ENCODE measurements around the gene TMEM45A.
"Not testable (repeated sequence)": the region's sequence is repeated elsewhere in the genome, so short reads cannot be mapped to it uniquely, and the experiment has no call there.

Gene TMEM45A

DNA sequence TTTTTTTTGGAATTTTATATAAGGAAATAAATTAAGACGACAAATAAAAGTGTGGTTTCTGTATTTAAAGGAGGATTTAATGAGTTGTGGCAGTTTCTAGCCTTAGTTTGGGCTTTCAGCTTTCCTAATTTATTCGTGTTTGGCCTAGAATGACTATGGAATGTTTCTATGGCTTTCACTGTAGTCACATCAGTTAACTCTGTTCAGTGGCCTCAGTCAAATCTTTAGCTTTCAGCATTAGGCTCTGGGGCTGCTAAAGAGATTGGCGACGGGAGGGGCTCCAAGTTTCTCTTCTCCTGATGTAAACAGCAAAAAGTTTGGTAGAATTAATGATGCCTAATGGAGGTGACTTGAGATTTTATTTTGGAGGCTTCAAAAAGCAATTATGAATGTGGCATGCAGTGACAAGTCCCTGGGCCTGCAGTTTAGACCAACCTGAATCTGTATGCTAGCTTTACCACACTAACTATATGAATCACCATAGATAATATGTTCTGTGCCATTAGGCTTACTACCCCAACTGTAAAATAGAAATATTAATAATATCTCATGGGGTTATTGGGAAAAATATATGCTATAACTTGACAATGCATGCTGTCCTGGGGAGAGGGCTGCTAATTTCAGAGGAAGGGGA lies 69.9 kb downstream of the TMEM45A start:
- Mint-ChIP-seq H3K36me3 (ENCODE audit: low read depth) (no peaks in the 10 kb centered on the region), H3K4me3 (no peak overlapping the region), H3K27me3 (ENCODE audit: low read depth) (no peaks in the 10 kb centered on the region), H3K27ac (no peak overlapping the region), H3K4me1 (ENCODE audit: low read depth) (no peaks in the 10 kb centered on the region), H3K9me3 (no peaks in the 10 kb centered on the region)

- Mint-ChIP-seq H3K27ac (no peak overlapping the region), H3K4me3 (no peak overlapping the region), H3K4me1 (ENCODE audit: low read depth) (no peaks in the 10 kb centered on the region)
These were observed 70.8 kb downstream of the TMEM45A start for GRCh38 chr3:100563228-100563627.

DNA sequence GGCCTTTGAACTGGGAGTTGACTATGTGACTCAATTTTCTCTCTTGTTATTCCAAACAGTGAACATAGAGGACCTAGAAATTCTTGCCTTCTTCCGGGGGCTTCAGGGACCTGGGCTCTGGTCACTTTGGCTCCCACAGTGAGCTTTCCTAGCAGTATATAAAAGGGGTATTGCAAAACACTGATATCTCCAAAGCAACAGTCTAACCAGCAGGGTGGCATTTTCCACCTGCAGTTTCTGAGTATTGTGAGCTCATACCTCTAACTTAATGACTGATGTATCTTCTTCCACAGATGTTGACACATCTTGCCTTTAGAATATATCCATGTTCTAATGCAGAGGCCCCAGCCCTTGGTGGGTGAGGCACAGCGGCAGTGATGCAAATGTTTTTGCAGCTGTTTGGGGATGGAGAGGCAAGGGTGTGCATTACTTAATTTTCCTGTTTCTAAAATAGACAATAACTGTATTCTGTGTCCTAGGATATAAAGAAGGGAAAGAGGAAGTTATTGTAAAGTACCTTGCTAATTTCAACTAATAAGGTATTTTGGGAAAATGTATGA lies 71.3 kb downstream of the TMEM45A start:
- H3K9me3 Mint-ChIP-seq, result no peaks in the 10 kb centered on the region
- no peaks in the 10 kb centered on the region for H3K36me3 Mint-ChIP-seq (ENCODE audit: low read depth)
- H3K27ac Mint-ChIP-seq, result no peak overlapping the region
- no peaks in the 10 kb centered on the region for H3K4me1 Mint-ChIP-seq (ENCODE audit: low read depth)
- H3K4me3 Mint-ChIP-seq, result no peak overlapping the region
- no peaks in the 10 kb centered on the region for H3K27me3 Mint-ChIP-seq (ENCODE audit: low read depth)

More at GRCh38 chr3:100563228-100563627, 70.8 kb downstream of the TMEM45A start:
- H3K36me3 Mint-ChIP-seq (ENCODE audit: low read depth), result no peaks in the 10 kb centered on the region
- no peaks in the 10 kb centered on the region for H3K27me3 Mint-ChIP-seq (ENCODE audit: low read depth)
- H3K9me3 Mint-ChIP-seq, result no peaks in the 10 kb centered on the region

DNA sequence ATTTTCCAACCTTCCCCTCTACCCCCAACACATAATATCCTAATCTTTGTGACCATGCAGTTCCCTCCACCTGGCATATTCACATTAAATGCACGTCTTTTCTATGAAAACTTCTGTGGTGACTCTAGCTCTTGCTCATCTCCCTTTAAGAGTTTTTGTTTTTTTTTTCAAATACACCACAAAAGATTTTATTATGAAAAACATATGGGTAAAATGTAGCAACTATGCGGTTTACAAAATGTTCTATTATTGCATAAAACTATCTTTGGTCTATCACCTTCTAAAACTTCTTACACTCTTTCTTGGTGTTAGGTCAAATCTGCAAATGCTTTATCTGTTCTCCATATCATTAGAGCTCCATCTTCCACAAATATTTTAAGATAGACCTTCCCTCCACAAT lies 78.4 kb downstream of the TMEM45A start:
- H3K9me3 Mint-ChIP-seq, result peaks cover 5% of the 10 kb centered on the region
- H3K4me3 Mint-ChIP-seq, result no peak overlapping the region
- peaks cover 9% of the 10 kb centered on the region for H3K27me3 Mint-ChIP-seq (ENCODE audit: low read depth)
- H3K4me1 Mint-ChIP-seq (ENCODE audit: low read depth), result no peaks in the 10 kb centered on the region
- H3K27ac Mint-ChIP-seq, result no peak overlapping the region
- no peaks in the 10 kb centered on the region for H3K36me3 Mint-ChIP-seq (ENCODE audit: low read depth)

- Mint-ChIP-seq H3K4me1 (ENCODE audit: low read depth) (no peaks in the 10 kb centered on the region), H3K9me3 (peaks cover 5% of the 10 kb centered on the region), H3K27ac (no peak overlapping the region), H3K36me3 (ENCODE audit: low read depth) (no peaks in the 10 kb centered on the region), H3K4me3 (no peak overlapping the region), H3K27me3 (ENCODE audit: low read depth) (peaks cover 9% of the 10 kb centered on the region)
These were observed 82.1 kb downstream of the TMEM45A start for GRCh38 chr3:100574536-100574935.

GRCh38 chr3:100575704-100576103 lies 83.3 kb downstream of the TMEM45A start:
- Mint-ChIP-seq H3K27ac (no peak overlapping the region), H3K9me3 (peaks cover 5% of the 10 kb centered on the region), H3K4me3 (no peak overlapping the region), H3K4me1 (ENCODE audit: low read depth) (no peaks in the 10 kb centered on the region), H3K27me3 (ENCODE audit: low read depth) (peaks cover 13% of the 10 kb centered on the region), H3K36me3 (ENCODE audit: low read depth) (no peaks in the 10 kb centered on the region)

- no peaks in the 10 kb centered on the region for H3K36me3 Mint-ChIP-seq (ENCODE audit: low read depth)
- no peaks in the 10 kb centered on the region for H3K4me1 Mint-ChIP-seq (ENCODE audit: low read depth)
- H3K27ac Mint-ChIP-seq, result no peak overlapping the region
- H3K27me3 Mint-ChIP-seq (ENCODE audit: low read depth), result peaks cover 13% of the 10 kb centered on the region
- H3K9me3 Mint-ChIP-seq, result peaks cover 5% of the 10 kb centered on the region
- H3K4me3 Mint-ChIP-seq, result no peak overlapping the region
These were observed 85.1 kb downstream of the TMEM45A start for GRCh38 chr3:100577382-100578008.

GRCh38 chr3:100578646-100579045 lies 86.2 kb downstream of the TMEM45A start:
- Mint-ChIP-seq H3K4me1 (ENCODE audit: low read depth) (no peaks in the 10 kb centered on the region), H3K36me3 (ENCODE audit: low read depth) (no peaks in the 10 kb centered on the region), H3K27ac (no peak overlapping the region), H3K4me3 (no peak overlapping the region), H3K9me3 (peaks cover 5% of the 10 kb centered on the region), H3K27me3 (ENCODE audit: low read depth) (peaks cover 13% of the 10 kb centered on the region)

DNA sequence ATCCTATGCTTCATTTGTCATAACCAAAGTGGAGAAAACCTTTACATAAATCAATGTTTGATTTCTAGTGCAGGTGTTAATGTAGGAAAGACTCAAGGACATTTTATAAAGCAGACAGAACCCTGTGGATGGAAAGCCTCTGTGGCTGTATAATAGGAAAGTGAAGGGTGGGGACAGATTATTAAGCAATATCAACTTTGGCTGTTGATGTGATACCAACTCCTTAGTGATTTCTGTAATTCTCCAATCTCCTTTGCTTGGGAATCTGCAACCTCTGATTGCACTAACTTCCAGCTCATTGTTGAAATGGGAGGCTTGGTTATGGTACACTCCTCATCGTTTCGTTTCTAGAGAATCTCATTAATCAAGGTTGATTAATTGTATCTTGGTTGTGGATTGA lies 87.7 kb downstream of the TMEM45A start:
- Mint-ChIP-seq H3K4me1 (ENCODE audit: low read depth) (no peaks in the 10 kb centered on the region), H3K27ac (no peak overlapping the region), H3K9me3 (no peaks in the 10 kb centered on the region)

GRCh38 chr3:100581650-100582049 lies 89.2 kb downstream of the TMEM45A start:
- no peaks in the 10 kb centered on the region for H3K36me3 Mint-ChIP-seq (ENCODE audit: low read depth)
- no peak overlapping the region for H3K4me3 Mint-ChIP-seq
- no peaks in the 10 kb centered on the region for H3K4me1 Mint-ChIP-seq (ENCODE audit: low read depth)
- H3K27ac Mint-ChIP-seq, result no peak overlapping the region
- H3K9me3 Mint-ChIP-seq, result no peaks in the 10 kb centered on the region
- H3K27me3 Mint-ChIP-seq (ENCODE audit: low read depth), result peaks cover 5% of the 10 kb centered on the region

More for the DNA sequence above, 87.7 kb downstream of the TMEM45A start:
- no peaks in the 10 kb centered on the region for H3K36me3 Mint-ChIP-seq (ENCODE audit: low read depth)
- no peak overlapping the region for H3K4me3 Mint-ChIP-seq
- peaks cover 5% of the 10 kb centered on the region for H3K27me3 Mint-ChIP-seq (ENCODE audit: low read depth)

GRCh38 chr3:100582157-100582556 lies 89.7 kb downstream of the TMEM45A start:
- H3K4me3 Mint-ChIP-seq; H3K9me3 Mint-ChIP-seq; H3K36me3 Mint-ChIP-seq (ENCODE audit: low read depth); H3K27me3 Mint-ChIP-seq (ENCODE audit: low read depth); H3K4me1 Mint-ChIP-seq (ENCODE audit: low read depth); H3K27ac Mint-ChIP-seq: not testable (repeated sequence)

DNA sequence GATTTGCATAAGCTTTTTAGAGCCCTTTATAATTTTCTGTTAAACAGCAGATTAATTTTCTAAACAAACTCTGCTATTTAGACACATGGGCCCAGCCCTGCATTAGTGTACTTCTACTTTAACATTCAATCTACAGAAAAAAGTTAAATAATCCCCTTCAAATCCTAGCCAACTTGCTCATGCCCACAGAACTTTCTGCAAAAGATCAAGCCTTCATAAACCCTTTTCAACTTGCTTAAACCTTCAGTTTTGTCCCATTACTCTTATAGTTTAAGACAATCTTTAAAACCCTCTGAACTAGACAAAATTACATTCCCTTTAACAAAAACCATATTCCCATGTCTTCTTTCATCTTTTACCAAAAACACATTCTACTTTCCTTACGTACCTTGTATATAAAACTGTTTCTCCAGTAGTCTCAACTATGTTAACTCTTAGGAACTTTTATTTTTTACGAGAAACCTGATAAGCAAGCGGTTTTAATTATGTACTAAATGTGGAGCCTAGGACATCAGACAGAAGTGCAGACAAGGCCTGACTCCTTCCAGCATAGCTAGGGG lies 91.8 kb downstream of the TMEM45A start:
- H3K27ac Mint-ChIP-seq, result no peak overlapping the region
- H3K4me1 Mint-ChIP-seq (ENCODE audit: low read depth), result no peaks in the 10 kb centered on the region
- peaks cover 7% of the 10 kb centered on the region for H3K27me3 Mint-ChIP-seq (ENCODE audit: low read depth)

GRCh38 chr3:100586832-100587231 lies 94.4 kb downstream of the TMEM45A start:
- H3K27me3 Mint-ChIP-seq (ENCODE audit: low read depth), result peaks cover 4% of the 10 kb centered on the region
- peaks cover 5% of the 10 kb centered on the region for H3K4me1 Mint-ChIP-seq (ENCODE audit: low read depth)
- H3K36me3 Mint-ChIP-seq (ENCODE audit: low read depth), result no peaks in the 10 kb centered on the region
- no peaks in the 10 kb centered on the region for H3K9me3 Mint-ChIP-seq
- no peak overlapping the region for H3K4me3 Mint-ChIP-seq
- no peak overlapping the region for H3K27ac Mint-ChIP-seq

More for the DNA sequence above, 91.8 kb downstream of the TMEM45A start:
- no peaks in the 10 kb centered on the region for H3K36me3 Mint-ChIP-seq (ENCODE audit: low read depth)
- no peak overlapping the region for H3K4me3 Mint-ChIP-seq
- H3K9me3 Mint-ChIP-seq, result no peaks in the 10 kb centered on the region

DNA sequence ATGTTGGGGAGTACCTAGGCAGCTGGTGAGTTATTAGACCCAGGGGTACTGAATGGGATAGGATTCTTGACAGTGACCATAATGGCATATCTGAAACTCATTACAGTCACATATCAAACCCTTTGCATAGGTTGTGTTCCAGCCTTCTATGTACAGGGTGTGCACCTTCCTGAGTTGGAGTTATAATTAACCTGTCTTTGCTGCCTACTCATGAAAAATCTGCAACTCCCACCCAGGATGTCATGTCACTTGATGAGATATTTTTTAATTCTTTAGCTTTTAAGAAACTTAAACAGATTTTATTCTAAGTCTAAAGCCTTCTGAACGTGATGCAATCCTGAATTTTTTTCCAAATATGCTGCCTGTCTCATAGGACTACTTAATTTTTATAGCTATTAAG lies 95.8 kb downstream of the TMEM45A start:
- Mint-ChIP-seq H3K36me3 (ENCODE audit: low read depth) (no peaks in the 10 kb centered on the region), H3K9me3 (no peaks in the 10 kb centered on the region), H3K4me1 (ENCODE audit: low read depth) (peaks cover 5% of the 10 kb centered on the region), H3K27me3 (ENCODE audit: low read depth) (peaks cover 4% of the 10 kb centered on the region), H3K4me3 (no peak overlapping the region), H3K27ac (no peak overlapping the region)
